Erythroblast (primary cell): ENCODE data around the gene ABHD2.

Experiments
- GATA1 ChIP-seq: IDR thresholded peaks from 2 replicates; pipeline ENCODE4 v1.6.1; 2011; ENCODE audit warnings: low read depth, mild to moderate bottlenecking, control low read depth, low read length, moderate library complexity
- POLR2A ChIP-seq: IDR thresholded peaks from 2 replicates; pipeline ENCODE4 v1.6.1; 2011; ENCODE audit warnings: mild to moderate bottlenecking, low read length

- TF ChIP-seq POLR2A (no peak), GATA1 (no peak)
Observed at GRCh38 chr15:89217031-89217430, 128.8 kb downstream of the ABHD2 start.
